Fibroblast of skin of abdomen (primary cell): ENCODE measurements around the gene GLIS1.
A peak's percentile ranks its signal among the peaks of the same experiment; 100 is the strongest.

Experiments
- DNase-seq: peaks from one replicate; pipeline ENCODE4 v3.0.0-alpha.2; 2013

GLIS1 gene

GRCh38 chr1:53505401-53505800 lies 233.6 kb downstream of the GLIS1 start:
- DNase-seq, result no peak

- DNase-seq, result no peak
These were observed 234.1 kb downstream of the GLIS1 start for GRCh38 chr1:53504901-53505300.

- peak; percentile 33 for DNase-seq
These were observed 235.3 kb downstream of the GLIS1 start for GRCh38 chr1:53503433-53504217.

GRCh38 chr1:53502641-53503432 lies 236.1 kb downstream of the GLIS1 start:
- DNase-seq, result peak; percentile 56

GRCh38 chr1:53501065-53502005 lies 237.6 kb downstream of the GLIS1 start:
- DNase-seq, result no peak

- no peak for DNase-seq
These were observed 238.5 kb downstream of the GLIS1 start for GRCh38 chr1:53500204-53501064.

- DNase-seq, result no peak
These were observed 239.4 kb downstream of the GLIS1 start for GRCh38 chr1:53499257-53500203.

GRCh38 chr1:53498555-53499131 lies 240.3 kb downstream of the GLIS1 start:
- peak; percentile 51 for DNase-seq

- DNase-seq, result peak; percentile 12
These were observed 243.2 kb downstream of the GLIS1 start for GRCh38 chr1:53495633-53496345.

GRCh38 chr1:53490351-53490750 lies 248.6 kb downstream of the GLIS1 start:
- DNase-seq, result no peak

GRCh38 chr1:53486395-53487026 lies 252.5 kb downstream of the GLIS1 start:
- no peak for DNase-seq

GRCh38 chr1:53485478-53486394 lies 253.2 kb downstream of the GLIS1 start:
- DNase-seq, result peak; percentile 74

- no peak for DNase-seq
These were observed 254.1 kb downstream of the GLIS1 start for GRCh38 chr1:53484705-53485477.

- DNase-seq, result no peak
These were observed 255.3 kb downstream of the GLIS1 start for GRCh38 chr1:53483656-53484055.

- no peak for DNase-seq
These were observed 255.8 kb downstream of the GLIS1 start for GRCh38 chr1:53483170-53483569.

GRCh38 chr1:53482441-53483153 lies 256.4 kb downstream of the GLIS1 start:
- DNase-seq, result no peak
